HepG2 (cell line): ENCODE results near the gene TAB3.

Experiments used
- EP300 ChIP-seq, 3 experiments: sonication (generic) in 1 of 3; formaldehyde crosslinking in 1 of 3; IDR thresholded peaks; 2 replicates each; pipeline versions ENCODE4 v1.5.1 to v1.6.1; 2011 to 2020; ENCODE audit warnings: low read depth in 2 of 3, low read length in 2 of 3, borderline replicate concordance in 1 of 3, improper control_type of control experiment in 1 of 3, mild to moderate bottlenecking in 1 of 3, missing genetic modification reagents in 1 of 3, moderate library complexity in 1 of 3
- POLR2A ChIP-seq, 2 experiments: IDR thresholded peaks; 2 replicates each; pipeline ENCODE4 v1.6.1; 2011; ENCODE audit warnings: low read depth in 2 of 2, low read length in 2 of 2, mild to moderate bottlenecking in 1 of 2, moderate library complexity in 1 of 2; ENCODE audit not compliant: insufficient read depth in 1 of 2
- RBFOX2 ChIP-seq: fragments of 200-400 bp; formaldehyde crosslinking; IDR thresholded peaks from 2 replicates; pipeline ENCODE4 v1.6.1; 2017; ENCODE audit warnings: low read depth, mild to moderate bottlenecking, low read length
- USF2 ChIP-seq, 2 experiments: sonication (generic) in 1 of 2; formaldehyde crosslinking in 1 of 2; IDR thresholded peaks; 2 replicates each; pipeline versions ENCODE4 v1.5.1 to v1.6.1; 2011 to 2020; ENCODE audit warnings: borderline replicate concordance in 1 of 2, low read depth in 1 of 2, low read length in 1 of 2, mild to moderate bottlenecking in 1 of 2, missing genetic modification reagents in 1 of 2, moderate library complexity in 1 of 2
- ZFX ChIP-seq: sonication (generic); formaldehyde crosslinking; IDR thresholded peaks from 2 replicates; pipeline ENCODE4 v1.4.0; 2020; ENCODE audit warnings: mild to moderate bottlenecking, low read depth, missing genetic modification reagents, moderate library complexity
- ZFYVE20 ChIP-seq: sonication (generic); formaldehyde crosslinking; IDR thresholded peaks from 2 replicates; pipeline ENCODE4 v1.8.0; 2023; ENCODE audit warnings: low read depth, mild to moderate bottlenecking, moderate library complexity, missing genetic modification reagents, borderline replicate concordance
- ZKSCAN1 ChIP-seq: fragments of 150-350 bp; IDR thresholded peaks from 2 replicates; pipeline ENCODE4 v1.6.1; 2014; ENCODE audit warnings: low read length
- ZNF121 ChIP-seq: sonication (generic); formaldehyde crosslinking; IDR thresholded peaks from 2 replicates; pipeline ENCODE4 v1.5.0; 2020; ENCODE audit warnings: mild to moderate bottlenecking, missing genetic modification reagents

- TF ChIP-seq POLR2A (IDR thresholded peaks at IDR 0.05; ENCODE audit: insufficient read depth in 1 of 2, low read depth in 2 of 2, low read length in 2 of 2), result no peak
- no peak for TF ChIP-seq ZFYVE20 (CRISPR knock-in tag)
- no peak for TF ChIP-seq EP300 (IDR thresholded peaks at IDR 0.05; ENCODE audit: low read depth in 2 of 2, low read length in 2 of 2)
- TF ChIP-seq EP300 (CRISPR knock-in tag; IDR thresholded peaks at IDR 0.05; ENCODE audit: borderline replicate concordance), result no peak
- no peak for TF ChIP-seq USF2 (IDR thresholded peaks at IDR 0.05; ENCODE audit: low read depth, low read length)
- TF ChIP-seq USF2 (CRISPR knock-in tag; IDR thresholded peaks at IDR 0.05; ENCODE audit: borderline replicate concordance), result no peak
- TF ChIP-seq ZKSCAN1, result no peak
- TF ChIP-seq ZNF121 (CRISPR knock-in tag), result no peak
- no peak for TF ChIP-seq RBFOX2
- no peak for TF ChIP-seq ZFX
Observed at GRCh38 chrX:30777575-30777974, 111.5 kb downstream of the TAB3 start.
